Measurements from ENCODE around the gene RASA1.
"Not testable (repeated sequence)": the region's sequence is repeated elsewhere in the genome, so short reads cannot be mapped to it uniquely, and the experiment has no call there.

Gene RASA1

GRCh38 chr5:87260604-87261192 lies 7.0 kb upstream of the RASA1 start:
- H3K27ac Mint-ChIP-seq = no peak overlapping the region
- no peak overlapping the region for H3K4me3 Mint-ChIP-seq
- no peak for DNase-seq
- H3K36me3 Mint-ChIP-seq (ENCODE audit: low read depth) = no peaks in the 10 kb centered on the region
- H3K9me3 Mint-ChIP-seq = no peaks in the 10 kb centered on the region
- H3K27me3 Mint-ChIP-seq (ENCODE audit: low read depth, poor library complexity) = peaks cover 17% of the 10 kb centered on the region
- no peak for TF ChIP-seq CTCF (IDR thresholded peaks at IDR 0.05)
- H3K4me1 Mint-ChIP-seq = no peaks in the 10 kb centered on the region

GRCh38 chr5:87263498-87263897 lies 4.2 kb upstream of the RASA1 start:
- no peak for DNase-seq
- Mint-ChIP-seq H3K27ac (no peak overlapping the region), H3K4me1 (peaks cover 13% of the 10 kb centered on the region), H3K27me3 (ENCODE audit: low read depth, poor library complexity) (peaks cover 15% of the 10 kb centered on the region), H3K36me3 (ENCODE audit: low read depth) (no peaks in the 10 kb centered on the region), H3K9me3 (no peaks in the 10 kb centered on the region), H3K4me3 (no peak overlapping the region)
- TF ChIP-seq CTCF (IDR thresholded peaks at IDR 0.05) = no peak

GRCh38 chr5:87266914-87267573 lies 639 bp upstream of the RASA1 start:
- TF ChIP-seq CTCF (IDR thresholded peaks at IDR 0.05) = no peak
- peaks cover 25% of the 10 kb centered on the region for H3K4me1 Mint-ChIP-seq

GRCh38 chr5:87268126-87268969 lies 665 bp downstream of the RASA1 start:
- H3K27me3 Mint-ChIP-seq (ENCODE audit: low read depth, poor library complexity) = peaks cover 3% of the 10 kb centered on the region
- H3K27ac Mint-ChIP-seq = peak overlapping the region; percentile 99
- DNase-seq = peak; percentile 67
- H3K4me1 Mint-ChIP-seq = peaks cover 25% of the 10 kb centered on the region
- H3K4me3 Mint-ChIP-seq = peak overlapping the region; percentile 99
- H3K36me3 Mint-ChIP-seq (ENCODE audit: low read depth) = peaks cover 26% of the 10 kb centered on the region
- H3K9me3 Mint-ChIP-seq = peaks cover 4% of the 10 kb centered on the region
- TF ChIP-seq CTCF (IDR thresholded peaks at IDR 0.05) = no peak

More at GRCh38 chr5:87266914-87267573, 639 bp upstream of the RASA1 start:
- H3K27me3 Mint-ChIP-seq (ENCODE audit: low read depth, poor library complexity) = peaks cover 15% of the 10 kb centered on the region
- H3K4me3 Mint-ChIP-seq = peak overlapping the region; percentile 99
- H3K9me3 Mint-ChIP-seq = peaks cover 4% of the 10 kb centered on the region
- peak overlapping the region; percentile 97 for H3K27ac Mint-ChIP-seq
- peaks cover 19% of the 10 kb centered on the region for H3K36me3 Mint-ChIP-seq (ENCODE audit: low read depth)
- no peak for DNase-seq

GRCh38 chr5:87268970-87269377 lies 1.3 kb downstream of the RASA1 start:
- Mint-ChIP-seq H3K9me3 (peaks cover 4% of the 10 kb centered on the region), H3K36me3 (ENCODE audit: low read depth) (peaks cover 32% of the 10 kb centered on the region), H3K27me3 (ENCODE audit: low read depth, poor library complexity) (no peaks in the 10 kb centered on the region), H3K27ac (peak overlapping the region; percentile 99), H3K4me1 (peaks cover 25% of the 10 kb centered on the region), H3K4me3 (peak overlapping the region; percentile 99)
- DNase-seq = no peak
- no peak for TF ChIP-seq CTCF (IDR thresholded peaks at IDR 0.05)

GRCh38 chr5:87270888-87271287 lies 3.2 kb downstream of the RASA1 start:
- not testable (repeated sequence) for H3K9me3 Mint-ChIP-seq
- Mint-ChIP-seq H3K36me3 (ENCODE audit: low read depth) (peaks cover 49% of the 10 kb centered on the region), H3K4me3 (peak overlapping the region; percentile 40)

More at GRCh38 chr5:87270888-87271287, 3.2 kb downstream of the RASA1 start:
- not testable (repeated sequence) for H3K27ac Mint-ChIP-seq; H3K27me3 Mint-ChIP-seq (ENCODE audit: low read depth, poor library complexity); DNase-seq
- peaks cover 41% of the 10 kb centered on the region for H3K4me1 Mint-ChIP-seq
